CD14-positive monocyte (primary cell): ENCODE measurements around the gene NFXL1. TPM values are rescaled to one million over a fixed set of nuclear protein-coding genes. Genes with fewer than 3 reads are reported as not detected.

Experiments used
- DNase-seq, 3 donors: peaks; one replicate each; pipeline ENCODE4 v3.0.0-alpha.2; 2011 to 2022
- H2AFZ ChIP-seq: 2 replicates; pipeline ENCODE4 v1.6.0; 2012; ENCODE audit warnings: mild to moderate bottlenecking, low read depth, low read length, inconsistent platforms; ENCODE audit not compliant: insufficient read depth, poor library complexity, severe bottlenecking
- H3K27ac ChIP-seq, 2 donors: 1 replicate in 1 of 2; 2 replicates in 1 of 2; pipeline ENCODE4 v1.5.1; 2012 to 2013; ENCODE audit warnings: low read length in 2 of 2, control low read depth in 1 of 2, inconsistent platforms in 1 of 2, low read depth in 1 of 2, mild to moderate bottlenecking in 1 of 2
- H3K27me3 ChIP-seq, 2 donors: one replicate each; pipeline versions ENCODE4 v1.6.0 to v1.6.1; 2011 to 2013; ENCODE audit warnings: low read length in 2 of 2; ENCODE audit not compliant: control insufficient read depth in 2 of 2, insufficient read depth in 2 of 2
- H3K36me3 ChIP-seq, 2 donors: replicated peaks in 1 of 2; 1 replicate in 1 of 2; 2 replicates in 1 of 2; pipeline versions ENCODE4 v1.5.1 to v1.6.1; 2012 to 2013; ENCODE audit warnings: low read length in 2 of 2, control low read depth in 1 of 2, inconsistent platforms in 1 of 2, mild to moderate bottlenecking in 1 of 2; ENCODE audit not compliant: insufficient read depth in 2 of 2, control insufficient read depth in 1 of 2
- H3K4me1 ChIP-seq, 2 donors: 1 replicate in 1 of 2; 2 replicates in 1 of 2; pipeline versions ENCODE4 v1.5.1 to v1.6.1; 2012 to 2013; ENCODE audit warnings: low read length in 2 of 2, control low read depth in 1 of 2, inconsistent platforms in 1 of 2, mild to moderate bottlenecking in 1 of 2, moderate library complexity in 1 of 2; ENCODE audit not compliant: insufficient read depth in 2 of 2, control insufficient read depth in 1 of 2
- H3K4me2 ChIP-seq: replicated peaks from 2 replicates; pipeline ENCODE3; 2012; ENCODE audit warnings: low read length, moderate library complexity, mild to moderate bottlenecking; ENCODE audit not compliant: poor library complexity, severe bottlenecking; ENCODE audit errors: extremely low read depth
- H3K4me3 ChIP-seq, 3 experiments: fragments of 200-600 bp in 1 of 3; sonication (generic) in 1 of 3; replicated peaks in 1 of 3; 1 replicate in 2 of 3; 2 replicates in 1 of 3; pipeline ENCODE4 v1.5.1; 2011 to 2013; ENCODE audit warnings: low read length in 3 of 3, mild to moderate bottlenecking in 3 of 3, control low read depth in 2 of 3, low read depth in 2 of 3, inconsistent platforms in 1 of 3, moderate library complexity in 1 of 3
- H3K79me2 ChIP-seq: 2 replicates; pipeline ENCODE4 v1.6.0; 2012; ENCODE audit warnings: mild to moderate bottlenecking, control low read depth, inconsistent platforms, low read length, moderate library complexity; ENCODE audit not compliant: insufficient read depth
- H3K9ac ChIP-seq: 2 replicates; pipeline ENCODE4 v1.6.0; 2017; ENCODE audit warnings: low read length, mild to moderate bottlenecking; ENCODE audit not compliant: insufficient read depth, poor library complexity, severe bottlenecking
- H3K9me3 ChIP-seq, 2 donors: replicated peaks in 1 of 2; 1 replicate in 1 of 2; 2 replicates in 1 of 2; pipeline versions ENCODE4 v1.5.1 to v1.6.1; 2012 to 2013; ENCODE audit warnings: low read length in 2 of 2, control low read depth in 1 of 2; ENCODE audit not compliant: control insufficient read depth in 1 of 2, insufficient read depth in 1 of 2
- H4K20me1 ChIP-seq: 2 replicates; pipeline ENCODE4 v1.6.0; 2012; ENCODE audit warnings: mild to moderate bottlenecking, low read length, control low read depth, moderate library complexity; ENCODE audit not compliant: insufficient read depth
- H3K27ac Mint-ChIP-seq, 7 donors: one replicate each; pipeline ENCODE4 v1.8.0; 2020; ENCODE audit warnings: mild to moderate bottlenecking in 7 of 7, mixed read lengths in 7 of 7, moderate library complexity in 6 of 7, inconsistent platforms in 2 of 7
- H3K27me3 Mint-ChIP-seq, 3 donors: one replicate each; pipeline ENCODE4 v1.8.0; 2021 to 2022; ENCODE audit warnings: low read depth in 3 of 3, mild to moderate bottlenecking in 3 of 3, mixed read lengths in 3 of 3, moderate library complexity in 3 of 3, inconsistent platforms in 1 of 3
- H3K36me3 Mint-ChIP-seq, 2 donors: one replicate each; pipeline ENCODE4 v1.8.0; 2020; ENCODE audit warnings: mixed read lengths in 2 of 2, inconsistent platforms in 1 of 2, mild to moderate bottlenecking in 1 of 2
- H3K4me1 Mint-ChIP-seq: one replicate; pipeline ENCODE4 v1.8.0; 2020; ENCODE audit warnings: mild to moderate bottlenecking, mixed read lengths
- H3K4me3 Mint-ChIP-seq, 2 donors: one replicate each; pipeline ENCODE4 v1.8.0; 2020; ENCODE audit warnings: mild to moderate bottlenecking in 2 of 2, mixed read lengths in 2 of 2, moderate library complexity in 1 of 2
- H3K9me3 Mint-ChIP-seq, 7 donors: one replicate each; pipeline ENCODE4 v1.8.0; 2020 to 2022; ENCODE audit warnings: mixed read lengths in 7 of 7, mild to moderate bottlenecking in 6 of 7, moderate library complexity in 6 of 7, inconsistent platforms in 2 of 7
- WGBS: methylation state at CpG from one replicate; pipeline ENCODE4 v1.1.5; 2013; ENCODE audit warnings: missing lambda C conversion rate; ENCODE audit not compliant: insufficient coverage; 5-methylcytosine and 5-hydroxymethylcytosine counted together
- intact Hi-C, 2 donors: fragments of 100-400 bp; cut with micrococcal nuclease; formaldehyde crosslinking; loops; one replicate each; pipeline versions ENCODE4 v1.15.0 to v1.15.1; 2023
- polyA plus RNA-seq, 3 donors: library from polyadenylated mRNA; depleted of rRNA in 1 of 3; unstranded in 2 of 3; stranded (reverse) in 1 of 3; fragments of 300-500 nt in 2 of 3; fragments of >200 nt in 1 of 3; fragmentation: Illumina TruSeq in 2 of 3; gene quantifications; 1 replicate in 2 of 3; 2 replicates in 1 of 3; pipeline ENCODE4 v1.2.3, GENCODE V29; 2012 to 2021
- TF ChIP-seq, protein P1 (sequence below): fragments of 200-600 bp; IDR thresholded peaks from one replicate; pipeline ENCODE4 v1.8.0; 2022; ENCODE audit warnings: antibody characterized with exemption, mild to moderate bottlenecking

Gene NFXL1
- polyA plus RNA-seq, 3 donors, result 3.6 to 26.2 (median 10.6) TPM

DNA sequence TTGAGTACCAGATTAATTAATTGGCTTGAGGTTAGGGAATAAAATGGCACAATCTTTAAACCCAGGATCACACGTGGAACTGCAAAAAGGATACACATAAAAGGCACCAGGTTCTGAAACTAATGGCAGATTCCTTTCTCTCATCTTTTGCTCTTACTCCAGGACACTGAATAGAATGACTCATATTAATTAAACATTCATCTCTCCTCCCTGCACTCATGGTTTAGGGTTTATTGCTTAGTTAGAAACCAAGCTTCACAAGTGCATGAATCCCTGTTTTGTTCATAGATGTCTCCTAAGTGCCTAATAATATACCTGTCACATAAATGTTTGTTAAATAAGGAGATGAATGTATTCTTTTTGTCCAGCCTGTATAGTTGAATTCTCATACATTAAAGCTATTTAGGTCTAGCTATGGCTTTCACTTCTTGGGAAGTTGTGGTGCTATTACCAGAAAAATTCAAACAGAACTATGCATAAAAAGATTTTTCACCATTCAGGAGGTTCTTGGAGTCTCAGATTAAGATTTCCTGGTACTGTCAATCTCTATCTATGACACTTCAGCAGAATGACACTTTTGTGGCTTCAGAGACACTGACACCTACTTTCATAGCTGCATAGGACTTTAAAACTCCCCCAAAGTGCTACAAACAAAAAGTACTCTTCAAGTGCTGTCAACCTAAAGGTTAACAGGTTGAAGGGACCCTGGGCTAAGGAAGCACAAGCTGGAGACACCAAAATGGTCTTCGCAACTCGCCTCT is 83.9 kb downstream of the NFXL1 start:
- Histone ChIP-seq H3K36me3 (no peaks in the 10 kb centered on the region), H3K79me2 (no peaks in the 10 kb centered on the region), H3K4me1 (peaks cover 1 to 2% of the 10 kb centered on the region in 2 donors), H3K27ac (no peak overlapping the region), H3K27me3 (peaks cover 0 to under 1% of the 10 kb centered on the region in 2 donors), H2AFZ (no peak overlapping the region), H3K4me2 (no peak overlapping the region), H4K20me1 (no peaks in the 10 kb centered on the region), H3K4me3 (no peak overlapping the region), H3K9me3 (no peaks in the 10 kb centered on the region), H3K9ac (no peak overlapping the region)
- 80% methylated on average over 2 of the region's 3 CpGs for WGBS
- TF ChIP-seq, protein P1, sequence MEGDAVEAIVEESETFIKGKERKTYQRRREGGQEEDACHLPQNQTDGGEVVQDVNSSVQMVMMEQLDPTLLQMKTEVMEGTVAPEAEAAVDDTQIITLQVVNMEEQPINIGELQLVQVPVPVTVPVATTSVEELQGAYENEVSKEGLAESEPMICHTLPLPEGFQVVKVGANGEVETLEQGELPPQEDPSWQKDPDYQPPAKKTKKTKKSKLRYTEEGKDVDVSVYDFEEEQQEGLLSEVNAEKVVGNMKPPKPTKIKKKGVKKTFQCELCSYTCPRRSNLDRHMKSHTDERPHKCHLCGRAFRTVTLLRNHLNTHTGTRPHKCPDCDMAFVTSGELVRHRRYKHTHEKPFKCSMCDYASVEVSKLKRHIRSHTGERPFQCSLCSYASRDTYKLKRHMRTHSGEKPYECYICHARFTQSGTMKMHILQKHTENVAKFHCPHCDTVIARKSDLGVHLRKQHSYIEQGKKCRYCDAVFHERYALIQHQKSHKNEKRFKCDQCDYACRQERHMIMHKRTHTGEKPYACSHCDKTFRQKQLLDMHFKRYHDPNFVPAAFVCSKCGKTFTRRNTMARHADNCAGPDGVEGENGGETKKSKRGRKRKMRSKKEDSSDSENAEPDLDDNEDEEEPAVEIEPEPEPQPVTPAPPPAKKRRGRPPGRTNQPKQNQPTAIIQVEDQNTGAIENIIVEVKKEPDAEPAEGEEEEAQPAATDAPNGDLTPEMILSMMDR, result no peak
- intact Hi-C loops, result no loop called here
- Mint-ChIP-seq H3K9me3 (peaks cover 0 to 10% (median 2%) of the 10 kb centered on the region in 7 donors), H3K36me3 (no peaks in the 10 kb centered on the region), H3K27ac (no peak overlapping the region), H3K4me3 (no peak overlapping the region), H3K4me1 (peaks cover 4% of the 10 kb centered on the region), H3K27me3 (peaks cover 2 to 4% (median 3%) of the 10 kb centered on the region in 3 donors)
- DNase-seq, result no peak

DNA sequence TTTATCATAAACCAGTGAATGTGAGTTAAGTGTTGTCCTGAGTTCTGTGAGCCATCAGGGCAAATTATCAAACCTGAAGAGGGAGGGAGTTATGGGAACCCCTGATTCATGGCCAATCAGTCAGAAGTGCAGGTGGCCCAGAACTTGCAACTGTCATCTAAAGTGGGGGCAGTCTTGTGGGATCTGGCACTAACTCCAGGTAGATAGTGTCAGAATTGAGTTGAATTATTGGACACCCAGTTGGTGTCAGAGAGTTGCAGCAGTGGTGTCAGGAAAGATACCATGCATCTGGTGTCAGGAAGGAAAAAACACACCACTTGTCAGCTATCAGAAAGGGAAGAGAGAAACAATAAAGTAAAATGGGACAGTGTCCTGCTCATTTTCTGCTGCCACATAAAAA is 84.9 kb downstream of the NFXL1 start:
- no peaks in the 10 kb centered on the region for H3K36me3 Mint-ChIP-seq
- H2AFZ ChIP-seq, result no peak overlapping the region
- H3K4me3 ChIP-seq, result no peak overlapping the region
- H3K4me3 Mint-ChIP-seq, result no peak overlapping the region
- no peak overlapping the region for H3K4me2 ChIP-seq
- TF ChIP-seq, protein P1, result no peak
- intact Hi-C loops, result no loop called here
- H3K4me1 ChIP-seq, result no peaks in the 10 kb centered on the region
- H3K9me3 Mint-ChIP-seq, result peaks cover 0 to 10% (median 2%) of the 10 kb centered on the region in 7 donors
- no peaks in the 10 kb centered on the region for H4K20me1 ChIP-seq
- H3K36me3 ChIP-seq, result no peaks in the 10 kb centered on the region
- no peak overlapping the region for H3K27ac Mint-ChIP-seq
- H3K79me2 ChIP-seq, result no peaks in the 10 kb centered on the region
- H3K9ac ChIP-seq, result no peak overlapping the region
- H3K9me3 ChIP-seq, result no peaks in the 10 kb centered on the region
- H3K27me3 ChIP-seq, result no peaks in the 10 kb centered on the region
- peaks cover 0 to 4% (median 0%) of the 10 kb centered on the region in 3 donors for H3K27me3 Mint-ChIP-seq
- DNase-seq, result no peak
- peaks cover 2% of the 10 kb centered on the region for H3K4me1 Mint-ChIP-seq
- H3K27ac ChIP-seq, result no peak overlapping the region
